H9 (cell line): ENCODE measurements around the gene CRLF3. TPM values are rescaled to one million over a fixed set of nuclear protein-coding genes. Genes with fewer than 3 reads are reported as not detected.

Experiments
- DNase-seq: peaks from one replicate; pipeline ENCODE4 v3.0.0-alpha.2; 2017
- H2AFZ ChIP-seq: one replicate; pipeline ENCODE4 v1.6.1; 2013; ENCODE audit warnings: mild to moderate bottlenecking, low read length, control low read depth, moderate library complexity
- H2AK5ac ChIP-seq: 2 replicates; pipeline ENCODE4 v1.6.1; 2013; ENCODE audit warnings: low read length, control low read depth, mixed read lengths; ENCODE audit not compliant: insufficient read length
- H2BK120ac ChIP-seq: one replicate; pipeline ENCODE4 v1.6.1; 2013; ENCODE audit warnings: low read depth, mild to moderate bottlenecking, low read length, control low read depth, inconsistent platforms; ENCODE audit not compliant: poor library complexity, severe bottlenecking
- H2BK12ac ChIP-seq: 2 replicates; pipeline ENCODE4 v1.6.1; 2013; ENCODE audit warnings: low read length, control low read depth, mixed read lengths, low read depth; ENCODE audit not compliant: insufficient read length
- H2BK15ac ChIP-seq: 2 replicates; pipeline ENCODE4 v1.6.1; 2013; ENCODE audit warnings: low read depth, low read length, control low read depth
- H2BK20ac ChIP-seq: one replicate; pipeline ENCODE4 v1.6.1; 2013; ENCODE audit warnings: low read depth, mild to moderate bottlenecking, low read length, control low read depth, inconsistent platforms; ENCODE audit not compliant: poor library complexity, severe bottlenecking
- H2BK5ac ChIP-seq: 2 replicates; pipeline ENCODE4 v1.6.1; 2013; ENCODE audit warnings: low read length, control low read depth, mixed read lengths; ENCODE audit not compliant: insufficient read length
- H3K14ac ChIP-seq: 2 replicates; pipeline ENCODE4 v1.6.1; 2013; ENCODE audit warnings: low read length, control low read depth; ENCODE audit not compliant: insufficient read depth
- H3K18ac ChIP-seq: 2 replicates; pipeline ENCODE4 v1.6.1; 2013; ENCODE audit warnings: low read depth, mild to moderate bottlenecking, mixed read lengths, low read length, control low read depth; ENCODE audit not compliant: insufficient read length
- H3K23ac ChIP-seq: 2 replicates; pipeline ENCODE4 v1.6.1; 2013; ENCODE audit warnings: low read length, control low read depth, mixed read lengths, low read depth; ENCODE audit not compliant: insufficient read length
- H3K23me2 ChIP-seq: 2 replicates; pipeline ENCODE4 v1.6.1; 2013; ENCODE audit warnings: low read depth, mild to moderate bottlenecking, mixed read lengths, low read length, control low read depth; ENCODE audit not compliant: insufficient read length, poor library complexity, severe bottlenecking
- H3K27ac ChIP-seq: 2 replicates; pipeline ENCODE4 v1.5.1; 2013; ENCODE audit warnings: low read length, control low read depth, mixed read lengths, low read depth; ENCODE audit not compliant: insufficient read length
- H3K27me3 ChIP-seq: 2 replicates; pipeline ENCODE4 v1.6.1; 2013; ENCODE audit warnings: low read length, control low read depth, inconsistent platforms; ENCODE audit not compliant: insufficient read depth
- H3K4ac ChIP-seq: 2 replicates; pipeline ENCODE4 v1.6.1; 2013; ENCODE audit warnings: low read depth, mild to moderate bottlenecking, control low read depth, inconsistent platforms, low read length, moderate library complexity
- H3K4me1 ChIP-seq: 2 replicates; pipeline ENCODE4 v1.6.1; 2013; ENCODE audit warnings: low read length, control low read depth, inconsistent platforms; ENCODE audit not compliant: insufficient read depth
- H3K4me2 ChIP-seq: 2 replicates; pipeline ENCODE4 v1.6.1; 2013; ENCODE audit warnings: low read length, control low read depth, mixed read lengths; ENCODE audit not compliant: insufficient read length, insufficient read depth
- H3K56ac ChIP-seq: 2 replicates; pipeline ENCODE4 v1.6.1; 2013; ENCODE audit warnings: low read depth, mild to moderate bottlenecking, mixed read lengths, low read length, control low read depth; ENCODE audit not compliant: insufficient read length
- H3K79me1 ChIP-seq: 2 replicates; pipeline ENCODE4 v1.6.1; 2013; ENCODE audit warnings: low read depth, mild to moderate bottlenecking, moderate library complexity, low read length, control low read depth, inconsistent platforms; ENCODE audit not compliant: insufficient read depth, poor library complexity, severe bottlenecking
- H3K79me2 ChIP-seq: 2 replicates; pipeline ENCODE4 v1.6.1; 2013; ENCODE audit warnings: low read length, control low read depth, inconsistent platforms; ENCODE audit not compliant: insufficient read depth
- H3K9ac ChIP-seq: 2 replicates; pipeline ENCODE4 v1.6.1; 2013; ENCODE audit warnings: low read length, control low read depth, mixed read lengths; ENCODE audit not compliant: insufficient read length; ENCODE audit errors: extremely low read depth
- H3K9me3 ChIP-seq: one replicate; pipeline ENCODE4 v1.6.1; 2013; ENCODE audit warnings: low read depth, low read length, inconsistent platforms; ENCODE audit not compliant: control insufficient read depth
- H3T11ph ChIP-seq: one replicate; pipeline ENCODE4 v1.6.1; 2013; ENCODE audit warnings: mild to moderate bottlenecking, low read length, control low read depth, inconsistent platforms
- H4K20me1 ChIP-seq: one replicate; pipeline ENCODE4 v1.6.1; 2013; ENCODE audit not compliant: control insufficient read depth, insufficient read length, insufficient read depth
- H4K5ac ChIP-seq: 2 replicates; pipeline ENCODE4 v1.6.1; 2013; ENCODE audit warnings: low read depth, mild to moderate bottlenecking, mixed read lengths, low read length, control low read depth; ENCODE audit not compliant: insufficient read length
- H4K8ac ChIP-seq: replicated peaks from 2 replicates; pipeline ENCODE4 v1.6.1; 2013; ENCODE audit warnings: low read length, control low read depth, mixed read lengths, low read depth; ENCODE audit not compliant: insufficient read length
- H4K91ac ChIP-seq: 2 replicates; pipeline ENCODE4 v1.6.1; 2013; ENCODE audit warnings: low read depth, mild to moderate bottlenecking, moderate library complexity, mixed read lengths, low read length, control low read depth; ENCODE audit not compliant: insufficient read length
- H3K27ac Mint-ChIP-seq, 3 experiments: 2 replicates in 2 of 3; 3 replicates in 1 of 3; pipeline ENCODE4 v1.8.0; 2020 to 2021; ENCODE audit warnings: mixed read lengths in 3 of 3, mild to moderate bottlenecking in 1 of 3, moderate library complexity in 1 of 3
- H3K27me3 Mint-ChIP-seq: 2 replicates; pipeline ENCODE4 v1.8.0; 2021; ENCODE audit warnings: low read depth, mild to moderate bottlenecking, moderate library complexity, mixed read lengths
- H3K36me3 Mint-ChIP-seq, 3 experiments: 2 replicates in 2 of 3; 3 replicates in 1 of 3; pipeline ENCODE4 v1.8.0; 2020 to 2021; ENCODE audit warnings: low read depth in 3 of 3, mixed read lengths in 3 of 3; ENCODE audit not compliant: insufficient read depth in 1 of 3
- H3K4me1 Mint-ChIP-seq, 2 experiments: 2 replicates each; pipeline ENCODE4 v1.8.0; 2020; ENCODE audit warnings: mixed read lengths in 2 of 2
- H3K4me3 Mint-ChIP-seq, 2 experiments: 2 replicates in 1 of 2; 3 replicates in 1 of 2; pipeline ENCODE4 v1.8.0; 2020 to 2021; ENCODE audit warnings: mild to moderate bottlenecking in 2 of 2, mixed read lengths in 2 of 2, moderate library complexity in 1 of 2
- H3K9me3 Mint-ChIP-seq, 2 experiments: 2 replicates in 1 of 2; 3 replicates in 1 of 2; pipeline ENCODE4 v1.8.0; 2020; ENCODE audit warnings: mild to moderate bottlenecking in 2 of 2, mixed read lengths in 2 of 2, moderate library complexity in 1 of 2
- WGBS: extraction: QIAGEN DNeasy Blood & Tissue Kit; methylation state at CpG from one replicate; pipeline ENCODE4 v1.1.7; 2013; ENCODE audit warnings: missing lambda C conversion rate, low lambda C conversion rate, mixed read lengths; ENCODE audit not compliant: insufficient read length; ENCODE audit errors: extremely low coverage; 5-methylcytosine and 5-hydroxymethylcytosine counted together
- total RNA-seq: library from RNA; stranded (reverse); gene quantifications from 2 replicates; pipeline ENCODE4 v1.2.1, GENCODE V29; 2021
- TF ChIP-seq, protein P1 (sequence below): fragments of 200-600 bp; sonication (generic); conservative IDR thresholded peaks from 3 replicates; pipeline ENCODE4 v1.8.0; 2021; ENCODE audit warnings: antibody characterized with exemption, mild to moderate bottlenecking

Gene CRLF3
- total RNA-seq, 1 experiment from 2014 or later: 18.1 TPM

GRCh38 chr17:30858556-30859250 is 34.2 kb upstream of the CRLF3 start:
- Mint-ChIP-seq H3K4me3 (no peak overlapping the region), H3K9me3 (no peaks in the 10 kb centered on the region), H3K27ac (no peak overlapping the region), H3K27me3 (no peaks in the 10 kb centered on the region), H3K36me3 (peaks cover 27 to 71% (median 59%) of the 10 kb centered on the region in 3 experiments; a peak in 6 of 7 replicates), H3K4me1 (no peaks in the 10 kb centered on the region)
- H2BK20ac ChIP-seq: no peak overlapping the region
- WGBS: no CpG with 5 or more reads among the region's 9 CpGs
- no peaks in the 10 kb centered on the region for H3K4me1 ChIP-seq
- H3K79me2 ChIP-seq: no peaks in the 10 kb centered on the region
- H3K9me3 ChIP-seq: no peaks in the 10 kb centered on the region
- H3K4ac ChIP-seq: no peak overlapping the region
- H2BK120ac ChIP-seq: no peak overlapping the region
- TF ChIP-seq, protein P1, sequence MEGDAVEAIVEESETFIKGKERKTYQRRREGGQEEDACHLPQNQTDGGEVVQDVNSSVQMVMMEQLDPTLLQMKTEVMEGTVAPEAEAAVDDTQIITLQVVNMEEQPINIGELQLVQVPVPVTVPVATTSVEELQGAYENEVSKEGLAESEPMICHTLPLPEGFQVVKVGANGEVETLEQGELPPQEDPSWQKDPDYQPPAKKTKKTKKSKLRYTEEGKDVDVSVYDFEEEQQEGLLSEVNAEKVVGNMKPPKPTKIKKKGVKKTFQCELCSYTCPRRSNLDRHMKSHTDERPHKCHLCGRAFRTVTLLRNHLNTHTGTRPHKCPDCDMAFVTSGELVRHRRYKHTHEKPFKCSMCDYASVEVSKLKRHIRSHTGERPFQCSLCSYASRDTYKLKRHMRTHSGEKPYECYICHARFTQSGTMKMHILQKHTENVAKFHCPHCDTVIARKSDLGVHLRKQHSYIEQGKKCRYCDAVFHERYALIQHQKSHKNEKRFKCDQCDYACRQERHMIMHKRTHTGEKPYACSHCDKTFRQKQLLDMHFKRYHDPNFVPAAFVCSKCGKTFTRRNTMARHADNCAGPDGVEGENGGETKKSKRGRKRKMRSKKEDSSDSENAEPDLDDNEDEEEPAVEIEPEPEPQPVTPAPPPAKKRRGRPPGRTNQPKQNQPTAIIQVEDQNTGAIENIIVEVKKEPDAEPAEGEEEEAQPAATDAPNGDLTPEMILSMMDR: no peak
- no peak overlapping the region for H3K9ac ChIP-seq
- H2AK5ac ChIP-seq: no peak overlapping the region
- H3K79me1 ChIP-seq: no peaks in the 10 kb centered on the region
- H3K18ac ChIP-seq: no peak overlapping the region
- no peak overlapping the region for H4K91ac ChIP-seq
- H3K23ac ChIP-seq: no peak overlapping the region
- H3K56ac ChIP-seq: no peak overlapping the region
- no peaks in the 10 kb centered on the region for H4K20me1 ChIP-seq
- H3K27me3 ChIP-seq: no peaks in the 10 kb centered on the region
- DNase-seq: no peak
- no peak overlapping the region for H2BK15ac ChIP-seq
- H3K4me2 ChIP-seq: no peak overlapping the region
- H4K8ac ChIP-seq: no peak overlapping the region
- H3K14ac ChIP-seq: no peak overlapping the region
- H4K5ac ChIP-seq: no peak overlapping the region
- H2BK12ac ChIP-seq: no peak overlapping the region
- H2AFZ ChIP-seq: no peak overlapping the region
- no peak overlapping the region for H3T11ph ChIP-seq
- no peaks in the 10 kb centered on the region for H3K23me2 ChIP-seq
- no peak overlapping the region for H2BK5ac ChIP-seq
- no peak overlapping the region for H3K27ac ChIP-seq
